Thyroid gland (tissue), 4 donors: ENCODE data around the gene CNDP1.

Experiments
- CTCF ChIP-seq, 6 experiments: fragments of 200-600 bp in 3 of 6; fragments of 450-650 bp in 3 of 6; sonication (generic) in 3 of 6; IDR thresholded peaks; one replicate each; pipeline ENCODE4 v1.5.1; 2016 to 2019; ENCODE audit warnings: antibody characterized with exemption in 6 of 6, mild to moderate bottlenecking in 2 of 6, inconsistent platforms in 1 of 6, moderate library complexity in 1 of 6
- POLR2A ChIP-seq, 2 donors: fragments of 450-650 bp; IDR thresholded peaks; one replicate each; pipeline ENCODE4 v1.6.1; 2017; ENCODE audit warnings: antibody characterized with exemption in 2 of 2, mild to moderate bottlenecking in 2 of 2, moderate library complexity in 1 of 2

GRCh38 chr18:74631212-74631611 lies 96.9 kb downstream of the CNDP1 start:
- no peak for TF ChIP-seq CTCF (IDR thresholded peaks at IDR 0.05)
- TF ChIP-seq POLR2A (IDR thresholded peaks at IDR 0.05) = no peak
